ENCODE results near the gene ERRFI1. TPM values are rescaled to one million over a fixed set of nuclear protein-coding genes. Genes with fewer than 3 reads are reported as not detected.

The ERRFI1 gene
- total RNA-seq, 1 experiment from 2014 or later: not detected

DNA sequence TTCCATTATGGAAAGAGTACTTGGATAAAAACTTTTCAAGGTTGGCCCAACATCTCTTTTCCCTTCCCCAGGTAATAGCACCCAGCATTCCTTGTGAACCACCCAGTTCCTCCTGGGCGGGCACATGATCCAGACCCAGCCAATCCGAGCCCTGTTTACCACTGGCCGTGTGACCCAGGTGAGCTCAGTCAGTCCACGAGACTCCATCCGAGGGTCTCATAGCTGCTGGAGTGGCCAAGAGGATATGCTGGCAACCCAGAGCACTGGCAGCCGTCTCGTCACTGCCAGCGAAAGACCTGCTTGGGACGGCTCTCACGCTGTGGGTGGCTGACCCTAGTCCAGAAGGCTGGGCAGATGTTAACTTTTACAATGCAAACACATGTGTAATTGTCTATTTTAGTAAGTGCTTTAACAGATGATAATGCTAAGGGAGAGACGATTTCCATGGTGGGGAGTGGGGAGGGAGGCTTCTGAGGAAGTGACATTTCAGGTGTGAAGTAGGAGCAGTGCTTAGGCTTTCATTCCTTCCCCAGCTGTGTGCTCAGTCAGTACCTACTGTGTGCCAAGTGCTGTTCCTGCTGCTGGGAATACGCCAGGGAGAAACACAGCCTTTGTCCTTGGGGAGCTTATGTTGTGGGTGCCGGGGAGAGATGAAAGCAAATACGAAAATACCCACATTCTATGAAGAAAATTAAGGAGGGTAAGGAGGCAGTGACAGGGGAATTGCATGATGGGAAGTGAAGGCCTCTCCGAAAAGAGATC is 40.1 kb downstream of the ERRFI1 start:
- H3K27me3 ChIP-seq (ENCODE audit: low read length): no peaks in the 10 kb centered on the region
- peaks cover 32% of the 10 kb centered on the region; the same call in 1 of the 2 replicates for H3K36me3 ChIP-seq (ENCODE audit: insufficient read depth, low read length)
- DNase-seq: no peak
- no peaks in the 10 kb centered on the region for H3K9me2 ChIP-seq (replicated peaks; ENCODE audit: insufficient read depth, low read length)
- no peaks in the 10 kb centered on the region for H4K20me1 ChIP-seq (ENCODE audit: insufficient read depth, low read depth, low read length)
- H2AFZ ChIP-seq (ENCODE audit: low read length): no peak overlapping the region
- no peak overlapping the region for H3K4me2 ChIP-seq (ENCODE audit: low read depth, low read length, poor library complexity, severe bottlenecking)
- H3K9me3 ChIP-seq (ENCODE audit: low read length): no peaks in the 10 kb centered on the region
- no peaks in the 10 kb centered on the region for H3K4me1 ChIP-seq (ENCODE audit: low read length)
- H3K4me3 ChIP-seq (ENCODE audit: low read length): no peak overlapping the region
- H3K79me2 ChIP-seq (ENCODE audit: low read length): no peaks in the 10 kb centered on the region
- no peak overlapping the region for H3K9ac ChIP-seq (ENCODE audit: low read length)
- no peak overlapping the region for H3K27ac ChIP-seq (ENCODE audit: low read length)

DNA sequence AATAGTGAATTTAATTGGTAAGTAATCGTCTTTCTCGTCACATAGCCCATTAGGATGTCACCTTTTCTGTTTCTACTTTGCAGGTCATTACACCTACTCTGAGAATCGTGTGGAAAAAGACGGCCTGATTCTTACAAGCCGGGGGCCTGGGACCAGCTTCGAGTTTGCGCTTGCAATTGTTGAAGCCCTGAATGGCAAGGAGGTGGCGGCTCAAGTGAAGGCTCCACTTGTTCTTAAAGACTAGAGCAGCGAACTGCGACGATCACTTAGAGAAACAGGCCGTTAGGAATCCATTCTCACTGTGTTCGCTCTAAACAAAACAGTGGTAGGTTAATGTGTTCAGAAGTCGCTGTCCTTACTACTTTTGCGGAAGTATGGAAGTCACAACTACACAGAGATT is 41.3 kb downstream of the ERRFI1 start:
- no peaks in the 10 kb centered on the region for H3K9me3 ChIP-seq (ENCODE audit: low read length)
- H3K4me3 ChIP-seq (ENCODE audit: low read length): no peak overlapping the region
- H4K20me1 ChIP-seq (ENCODE audit: insufficient read depth, low read depth, low read length): no peaks in the 10 kb centered on the region
- H3K27me3 ChIP-seq (ENCODE audit: low read length): no peaks in the 10 kb centered on the region
- H3K9ac ChIP-seq (ENCODE audit: low read length): no peak overlapping the region
- H3K79me2 ChIP-seq (ENCODE audit: low read length): no peaks in the 10 kb centered on the region
- H3K4me1 ChIP-seq (ENCODE audit: low read length): no peaks in the 10 kb centered on the region
- no peak for DNase-seq
- H3K4me2 ChIP-seq (ENCODE audit: low read depth, low read length, poor library complexity, severe bottlenecking): no peak overlapping the region
- H3K36me3 ChIP-seq (ENCODE audit: insufficient read depth, low read length): peaks cover 32% of the 10 kb centered on the region; the same call in 1 of the 2 replicates
- H3K9me2 ChIP-seq (replicated peaks; ENCODE audit: insufficient read depth, low read length): no peaks in the 10 kb centered on the region
- no peak overlapping the region for H3K27ac ChIP-seq (ENCODE audit: low read length)
- H2AFZ ChIP-seq (ENCODE audit: low read length): no peak overlapping the region

DNA sequence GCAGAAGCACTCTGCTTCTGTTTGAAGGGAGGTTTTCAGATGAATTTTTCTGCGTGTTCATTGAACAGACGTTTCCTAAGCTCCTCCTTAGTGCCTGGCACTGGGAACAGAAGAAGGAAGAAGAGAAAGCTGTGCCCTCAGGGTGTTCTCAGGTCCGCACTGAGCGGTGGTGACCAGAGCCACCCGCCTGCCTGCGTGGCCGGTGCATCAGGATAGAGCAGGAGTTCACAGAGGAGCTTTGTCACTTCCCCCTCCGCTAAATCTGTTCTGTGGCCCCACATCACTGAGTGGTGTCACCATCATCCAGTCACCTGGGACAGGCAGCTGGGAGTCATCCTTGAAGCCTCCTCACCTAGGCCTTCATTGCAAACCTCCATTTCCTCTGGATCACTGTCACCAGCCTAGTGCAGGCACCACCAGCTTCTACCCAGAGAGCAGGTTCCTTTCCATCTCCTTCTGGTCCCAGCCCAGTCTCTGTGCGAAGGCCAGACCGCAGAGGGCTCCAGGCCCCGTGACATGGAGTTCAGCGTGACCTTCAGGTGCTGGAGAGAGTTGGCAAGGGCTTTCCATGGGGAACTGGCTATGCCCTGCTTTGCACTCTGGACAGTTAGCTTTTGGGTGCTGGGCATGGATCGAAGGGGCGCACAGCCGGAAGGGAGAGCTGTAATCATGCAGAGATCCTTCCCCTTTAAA is 42.9 kb downstream of the ERRFI1 start:
- DNase-seq: no peak
- H3K27me3 ChIP-seq (ENCODE audit: low read length): no peaks in the 10 kb centered on the region
- no peak overlapping the region for H2AFZ ChIP-seq (ENCODE audit: low read length)
- 0 out of 2 replicates have a peak, but pooled peaks cover 3% of the 10 kb centered on the region for H3K79me2 ChIP-seq (ENCODE audit: low read length)
- peaks cover 44% of the 10 kb centered on the region; the same call in 1 of the 2 replicates for H3K36me3 ChIP-seq (ENCODE audit: insufficient read depth, low read length)
- H3K4me2 ChIP-seq (ENCODE audit: low read depth, low read length, poor library complexity, severe bottlenecking): no peak overlapping the region
- H3K4me1 ChIP-seq (ENCODE audit: low read length): no peaks in the 10 kb centered on the region
- H3K27ac ChIP-seq (ENCODE audit: low read length): no peak overlapping the region
- H3K4me3 ChIP-seq (ENCODE audit: low read length): no peak overlapping the region
- no peaks in the 10 kb centered on the region for H4K20me1 ChIP-seq (ENCODE audit: insufficient read depth, low read depth, low read length)
- no peak overlapping the region for H3K9ac ChIP-seq (ENCODE audit: low read length)
- H3K9me2 ChIP-seq (replicated peaks; ENCODE audit: insufficient read depth, low read length): no peaks in the 10 kb centered on the region
- no peaks in the 10 kb centered on the region for H3K9me3 ChIP-seq (ENCODE audit: low read length)

GRCh38 chr1:7980984-7981383 is 45.1 kb downstream of the ERRFI1 start:
- Histone ChIP-seq H3K4me1 (ENCODE audit: low read length) (no peaks in the 10 kb centered on the region), H3K27me3 (ENCODE audit: low read length) (no peaks in the 10 kb centered on the region), H3K9ac (ENCODE audit: low read length) (no peak overlapping the region), H3K9me3 (ENCODE audit: low read length) (no peaks in the 10 kb centered on the region), H4K20me1 (ENCODE audit: insufficient read depth, low read depth, low read length) (peaks cover 1% of the 10 kb centered on the region; the same call in 1 of the 2 replicates), H3K4me2 (ENCODE audit: low read depth, low read length, poor library complexity, severe bottlenecking) (no peak overlapping the region), H3K79me2 (ENCODE audit: low read length) (peaks cover 14% of the 10 kb centered on the region), H3K4me3 (ENCODE audit: low read length) (no peak overlapping the region), H3K9me2 (replicated peaks; ENCODE audit: insufficient read depth, low read length) (no peaks in the 10 kb centered on the region), H2AFZ (ENCODE audit: low read length) (no peak overlapping the region), H3K27ac (ENCODE audit: low read length) (no peak overlapping the region), H3K36me3 (ENCODE audit: insufficient read depth, low read length) (peaks cover 52% of the 10 kb centered on the region)
- no peak for DNase-seq

DNA sequence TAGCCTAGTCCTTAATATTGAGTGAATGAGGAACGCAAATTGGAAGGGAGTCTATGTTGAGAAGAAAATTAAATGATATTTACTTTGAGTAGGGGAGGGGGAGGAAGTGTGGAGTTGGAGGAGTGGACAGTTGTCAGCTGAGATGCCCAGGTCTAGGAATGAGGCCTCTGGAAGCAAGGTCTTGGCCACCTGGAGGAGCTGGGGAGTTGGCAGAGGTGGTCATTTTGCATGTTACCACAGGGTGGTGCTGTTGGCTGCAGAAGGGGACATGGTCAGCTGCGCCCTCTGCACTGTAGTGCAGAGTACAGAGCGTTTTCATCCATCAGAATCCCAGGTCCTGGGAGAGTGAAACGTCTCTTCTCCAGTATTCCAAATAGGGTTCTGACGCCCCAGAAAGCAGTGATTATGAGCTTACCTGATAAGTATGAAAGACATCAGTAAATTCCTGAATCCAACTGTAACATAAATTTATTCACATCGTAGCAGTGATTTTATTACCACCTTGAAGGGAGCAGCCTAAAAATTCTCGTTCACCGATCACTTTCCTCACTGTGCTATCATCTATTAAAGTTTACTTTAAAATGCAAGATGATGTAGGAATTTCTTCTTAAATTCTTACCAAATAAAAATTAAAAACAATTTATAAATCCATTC is 50.8 kb downstream of the ERRFI1 start:
- Histone ChIP-seq H3K36me3 (ENCODE audit: insufficient read depth, low read length) (peaks cover 54% of the 10 kb centered on the region), H3K4me2 (ENCODE audit: low read depth, low read length, poor library complexity, severe bottlenecking) (no peak overlapping the region), H3K27ac (ENCODE audit: low read length) (no peak overlapping the region), H3K9ac (ENCODE audit: low read length) (no peak overlapping the region), H4K20me1 (ENCODE audit: insufficient read depth, low read depth, low read length) (peaks cover 4% of the 10 kb centered on the region; the same call in 1 of the 2 replicates), H3K9me2 (replicated peaks; ENCODE audit: insufficient read depth, low read length) (no peaks in the 10 kb centered on the region), H3K4me1 (ENCODE audit: low read length) (no peaks in the 10 kb centered on the region), H3K4me3 (ENCODE audit: low read length) (no peak overlapping the region), H3K27me3 (ENCODE audit: low read length) (no peaks in the 10 kb centered on the region), H3K9me3 (ENCODE audit: low read length) (no peaks in the 10 kb centered on the region), H2AFZ (ENCODE audit: low read length) (no peak overlapping the region), H3K79me2 (ENCODE audit: low read length) (peaks cover 33% of the 10 kb centered on the region)
- DNase-seq: peak; percentile 79

GRCh38 chr1:7973086-7973485 is 53.0 kb downstream of the ERRFI1 start:
- Histone ChIP-seq H3K79me2 (ENCODE audit: low read length) (peaks cover 40% of the 10 kb centered on the region), H3K4me3 (ENCODE audit: low read length) (no peak overlapping the region), H3K36me3 (ENCODE audit: insufficient read depth, low read length) (peaks cover 59% of the 10 kb centered on the region), H3K27me3 (ENCODE audit: low read length) (no peaks in the 10 kb centered on the region), H3K4me2 (ENCODE audit: low read depth, low read length, poor library complexity, severe bottlenecking) (no peak overlapping the region), H2AFZ (ENCODE audit: low read length) (no peak overlapping the region), H3K9ac (ENCODE audit: low read length) (no peak overlapping the region), H3K9me3 (ENCODE audit: low read length) (no peaks in the 10 kb centered on the region), H3K4me1 (ENCODE audit: low read length) (no peaks in the 10 kb centered on the region), H3K9me2 (replicated peaks; ENCODE audit: insufficient read depth, low read length) (no peaks in the 10 kb centered on the region), H3K27ac (ENCODE audit: low read length) (no peak overlapping the region), H4K20me1 (ENCODE audit: insufficient read depth, low read depth, low read length) (peaks cover 12% of the 10 kb centered on the region)
- no peak for DNase-seq

DNA sequence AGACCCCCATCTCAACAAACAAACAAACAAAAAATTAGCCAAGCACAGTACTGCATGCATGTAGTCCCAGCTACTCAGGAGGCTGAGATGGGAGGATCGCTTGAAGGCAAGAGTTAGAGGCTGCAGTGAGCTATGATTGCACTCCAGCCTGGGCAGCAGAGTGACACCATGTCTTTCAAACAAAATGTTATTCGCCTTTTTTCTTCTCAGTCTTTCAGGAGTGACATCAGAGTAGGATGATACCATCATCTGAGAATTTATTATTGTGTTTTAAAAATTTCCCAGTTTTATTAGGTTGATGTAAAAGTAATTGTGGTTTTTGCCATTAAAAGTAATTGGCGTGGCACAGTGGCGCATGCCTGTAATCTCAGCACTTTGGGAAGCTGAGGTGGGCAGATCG is 53.8 kb downstream of the ERRFI1 start:
- H3K4me3 ChIP-seq (ENCODE audit: low read length): no peak overlapping the region
- DNase-seq: no peak
- H3K36me3 ChIP-seq (ENCODE audit: insufficient read depth, low read length): peaks cover 61% of the 10 kb centered on the region

DNA sequence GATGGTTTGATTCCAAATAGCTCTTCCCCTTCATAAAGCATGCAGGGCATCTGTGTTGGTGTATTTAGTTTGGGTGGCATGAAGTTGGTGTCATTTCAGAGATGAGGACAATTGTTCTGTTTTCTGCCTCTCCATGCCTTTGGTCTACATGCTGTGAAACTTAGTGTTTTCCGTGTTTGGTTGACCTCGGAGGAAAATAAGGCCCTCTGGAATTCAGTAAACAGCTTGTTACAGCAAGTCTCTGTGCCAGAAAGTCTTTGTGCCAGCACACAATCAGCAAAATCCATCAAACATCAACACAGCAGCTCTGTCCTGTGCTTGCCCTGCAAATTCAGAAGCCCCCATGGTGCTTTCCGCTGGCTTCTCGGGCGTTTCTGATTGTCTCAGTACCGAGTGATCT is 55.1 kb downstream of the ERRFI1 start:
- no peak overlapping the region for H2AFZ ChIP-seq (ENCODE audit: low read length)
- H3K79me2 ChIP-seq (ENCODE audit: low read length): peaks cover 49% of the 10 kb centered on the region
- H3K27me3 ChIP-seq (ENCODE audit: low read length): no peaks in the 10 kb centered on the region
- H3K4me3 ChIP-seq (ENCODE audit: low read length): no peak overlapping the region
- no peaks in the 10 kb centered on the region for H3K4me1 ChIP-seq (ENCODE audit: low read length)
- no peaks in the 10 kb centered on the region for H3K9me2 ChIP-seq (replicated peaks; ENCODE audit: insufficient read depth, low read length)
- peaks cover 22% of the 10 kb centered on the region for H4K20me1 ChIP-seq (ENCODE audit: insufficient read depth, low read depth, low read length)
- H3K27ac ChIP-seq (ENCODE audit: low read length): no peak overlapping the region
- no peak overlapping the region for H3K9ac ChIP-seq (ENCODE audit: low read length)
- H3K36me3 ChIP-seq (ENCODE audit: insufficient read depth, low read length): peaks cover 64% of the 10 kb centered on the region
- no peak overlapping the region for H3K4me2 ChIP-seq (ENCODE audit: low read depth, low read length, poor library complexity, severe bottlenecking)
- DNase-seq: no peak
- H3K9me3 ChIP-seq (ENCODE audit: low read length): no peaks in the 10 kb centered on the region

More for the DNA sequence above, 53.8 kb downstream of the ERRFI1 start:
- peaks cover 46% of the 10 kb centered on the region for H3K79me2 ChIP-seq (ENCODE audit: low read length)
- H3K27me3 ChIP-seq (ENCODE audit: low read length): no peaks in the 10 kb centered on the region
- H3K9ac ChIP-seq (ENCODE audit: low read length): no peak overlapping the region
- peaks cover 12% of the 10 kb centered on the region for H4K20me1 ChIP-seq (ENCODE audit: insufficient read depth, low read depth, low read length)
- H3K27ac ChIP-seq (ENCODE audit: low read length): no peak overlapping the region
- no peaks in the 10 kb centered on the region for H3K9me2 ChIP-seq (replicated peaks; ENCODE audit: insufficient read depth, low read length)
- H3K9me3 ChIP-seq (ENCODE audit: low read length): no peaks in the 10 kb centered on the region
- H3K4me2 ChIP-seq (ENCODE audit: low read depth, low read length, poor library complexity, severe bottlenecking): no peak overlapping the region
- no peaks in the 10 kb centered on the region for H3K4me1 ChIP-seq (ENCODE audit: low read length)
- H2AFZ ChIP-seq (ENCODE audit: low read length): no peak overlapping the region

All from Karpas-422 (cell line).